Measurements from ENCODE around the gene TCP11.
A peak's percentile ranks its signal among the peaks of the same experiment; 100 is the strongest.

The TCP11 gene

DNA sequence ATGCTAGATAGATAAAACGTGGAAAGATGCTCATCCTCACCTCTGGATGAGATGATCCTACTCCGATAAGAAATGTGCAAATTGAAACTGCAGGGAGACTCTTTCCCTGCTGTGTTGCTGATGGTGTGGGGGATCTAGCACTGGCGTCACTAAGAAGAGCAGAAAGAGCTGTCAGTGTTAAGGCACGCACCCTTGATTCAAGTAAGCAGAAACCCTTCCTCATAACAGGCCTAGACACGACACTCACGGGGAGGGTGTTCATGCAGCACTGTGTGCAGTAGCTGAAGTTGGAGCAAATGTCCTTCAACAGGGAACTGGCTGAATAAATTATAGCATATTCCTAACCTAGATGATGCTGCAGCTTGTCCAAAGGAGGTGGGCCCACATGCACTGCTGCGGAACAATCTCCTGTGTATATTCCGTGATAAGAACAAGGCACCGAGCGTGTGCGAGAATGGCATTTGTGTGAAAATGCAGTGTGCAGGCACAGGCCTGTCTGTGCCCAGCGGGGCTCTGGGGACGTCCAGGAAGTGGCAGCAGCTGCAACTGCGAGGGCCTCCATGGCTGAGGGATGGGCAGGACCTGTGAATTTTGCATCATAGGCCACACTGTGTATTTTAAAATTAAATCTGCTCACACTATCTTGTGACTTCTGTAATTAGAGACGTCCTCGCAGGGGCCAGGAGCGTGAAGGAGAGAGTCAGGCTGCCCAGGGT lies 64.0 kb downstream of the TCP11 start:
- H3K4me1 ChIP-seq (ENCODE audit: insufficient read depth, low read length), result peaks cover 2% of the 10 kb centered on the region; the same call in 1 of the 2 replicates
- no peaks in the 10 kb centered on the region for H3K9me3 ChIP-seq (ENCODE audit: insufficient read depth, low read depth, low read length)
- no peak overlapping the region for H3K4me3 ChIP-seq (ENCODE audit: low read length)
- H3K36me3 ChIP-seq (ENCODE audit: insufficient read depth, low read depth, low read length), result peaks cover 18% of the 10 kb centered on the region
- no peak overlapping the region for H3K9ac ChIP-seq (ENCODE audit: low read depth, low read length)
- H3K27ac ChIP-seq (ENCODE audit: low read length), result no peak overlapping the region
- H3K27me3 ChIP-seq (ENCODE audit: insufficient read depth, low read length), result no peaks in the 10 kb centered on the region

GRCh38 chr6:35073766-35074471 lies 67.2 kb downstream of the TCP11 start:
- Histone ChIP-seq H3K4me3 (ENCODE audit: low read length) (no peak overlapping the region), H3K36me3 (ENCODE audit: insufficient read depth, low read depth, low read length) (no peaks in the 10 kb centered on the region), H3K4me1 (ENCODE audit: insufficient read depth, low read length) (peaks cover 10% of the 10 kb centered on the region; the same call in 1 of the 2 replicates), H3K27me3 (ENCODE audit: insufficient read depth, low read length) (no peaks in the 10 kb centered on the region), H3K9ac (ENCODE audit: low read depth, low read length) (no peak overlapping the region), H3K9me3 (ENCODE audit: insufficient read depth, low read depth, low read length) (no peaks in the 10 kb centered on the region), H3K27ac (ENCODE audit: low read length) (no peak overlapping the region)

- Histone ChIP-seq H3K9me3 (ENCODE audit: insufficient read depth, low read depth, low read length) (no peaks in the 10 kb centered on the region), H3K36me3 (ENCODE audit: insufficient read depth, low read depth, low read length) (no peaks in the 10 kb centered on the region), H3K27ac (ENCODE audit: low read length) (no peak overlapping the region), H3K9ac (ENCODE audit: low read depth, low read length) (no peak overlapping the region), H3K27me3 (ENCODE audit: insufficient read depth, low read length) (no peaks in the 10 kb centered on the region), H3K4me1 (ENCODE audit: insufficient read depth, low read length) (peaks cover 15% of the 10 kb centered on the region; the same call in 1 of the 2 replicates), H3K4me3 (ENCODE audit: low read length) (no peak overlapping the region)
These were observed 67.9 kb downstream of the TCP11 start for GRCh38 chr6:35073211-35073610.

GRCh38 chr6:35072698-35073055 lies 68.5 kb downstream of the TCP11 start:
- Histone ChIP-seq H3K9ac (ENCODE audit: low read depth, low read length) (no peak overlapping the region), H3K4me3 (ENCODE audit: low read length) (no peak overlapping the region), H3K27ac (ENCODE audit: low read length) (no peak overlapping the region)

DNA sequence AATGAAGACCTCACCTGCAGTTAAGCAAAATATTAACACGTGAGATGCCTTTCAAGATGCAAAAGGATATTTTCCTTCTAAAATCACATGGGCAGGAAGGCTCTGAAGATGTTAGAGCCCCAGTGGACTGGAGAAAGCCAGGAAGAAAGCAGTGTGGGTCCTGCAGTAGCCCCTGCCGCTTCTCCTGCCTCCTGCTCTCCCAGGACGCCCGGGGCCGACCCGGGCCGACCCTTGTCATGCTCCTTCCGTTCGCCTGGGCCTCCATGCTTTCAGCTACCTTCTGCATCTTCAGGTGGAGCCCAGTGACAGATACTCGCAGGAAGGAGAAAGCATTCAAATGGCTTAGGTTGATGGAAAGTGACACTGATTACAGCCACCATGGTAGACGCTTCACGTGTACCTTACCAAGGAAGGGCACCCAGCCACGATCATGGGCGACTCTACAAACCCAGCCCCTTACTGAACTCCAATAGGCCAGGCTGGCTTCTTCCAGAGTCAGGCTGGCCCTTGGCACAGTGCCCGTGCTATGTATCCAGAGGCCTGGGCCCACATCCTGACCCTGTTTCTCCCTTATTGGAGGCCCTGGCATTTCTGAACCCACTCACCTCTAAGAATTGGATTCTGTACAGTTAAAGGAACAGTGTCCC lies 69.0 kb downstream of the TCP11 start:
- H3K27me3 ChIP-seq (ENCODE audit: insufficient read depth, low read length), result no peaks in the 10 kb centered on the region
- no peaks in the 10 kb centered on the region for H3K36me3 ChIP-seq (ENCODE audit: insufficient read depth, low read depth, low read length)
- H3K4me1 ChIP-seq (ENCODE audit: insufficient read depth, low read length), result peaks cover 15% of the 10 kb centered on the region; the same call in 1 of the 2 replicates
- H3K4me3 ChIP-seq (ENCODE audit: low read length), result no peak overlapping the region
- H3K9ac ChIP-seq (ENCODE audit: low read depth, low read length), result no peak overlapping the region; the same call in 1 of the 2 replicates
- peak overlapping the region; percentile 31 for H3K27ac ChIP-seq (ENCODE audit: low read length)
- no peaks in the 10 kb centered on the region for H3K9me3 ChIP-seq (ENCODE audit: insufficient read depth, low read depth, low read length)

More at GRCh38 chr6:35072698-35073055, 68.5 kb downstream of the TCP11 start:
- Histone ChIP-seq H3K9me3 (ENCODE audit: insufficient read depth, low read depth, low read length) (no peaks in the 10 kb centered on the region), H3K36me3 (ENCODE audit: insufficient read depth, low read depth, low read length) (no peaks in the 10 kb centered on the region), H3K4me1 (ENCODE audit: insufficient read depth, low read length) (peaks cover 15% of the 10 kb centered on the region; the same call in 1 of the 2 replicates), H3K27me3 (ENCODE audit: insufficient read depth, low read length) (no peaks in the 10 kb centered on the region)

GRCh38 chr6:35071347-35071994 lies 69.7 kb downstream of the TCP11 start:
- Histone ChIP-seq H3K9me3 (ENCODE audit: insufficient read depth, low read depth, low read length) (no peaks in the 10 kb centered on the region), H3K4me3 (ENCODE audit: low read length) (no peak overlapping the region), H3K4me1 (ENCODE audit: insufficient read depth, low read length) (peaks cover 15% of the 10 kb centered on the region; the same call in 1 of the 2 replicates), H3K36me3 (ENCODE audit: insufficient read depth, low read depth, low read length) (no peaks in the 10 kb centered on the region), H3K9ac (ENCODE audit: low read depth, low read length) (no peak overlapping the region; the same call in 1 of the 2 replicates), H3K27ac (ENCODE audit: low read length) (peak overlapping the region; percentile 31), H3K27me3 (ENCODE audit: insufficient read depth, low read length) (no peaks in the 10 kb centered on the region)

GRCh38 chr6:35070111-35070510 lies 71.0 kb downstream of the TCP11 start:
- no peaks in the 10 kb centered on the region for H3K27me3 ChIP-seq (ENCODE audit: insufficient read depth, low read length)
- H3K9me3 ChIP-seq (ENCODE audit: insufficient read depth, low read depth, low read length), result no peaks in the 10 kb centered on the region
- H3K36me3 ChIP-seq (ENCODE audit: insufficient read depth, low read depth, low read length), result no peaks in the 10 kb centered on the region; the same call in 1 of the 2 replicates
- no peak overlapping the region for H3K27ac ChIP-seq (ENCODE audit: low read length)
- no peak overlapping the region for H3K9ac ChIP-seq (ENCODE audit: low read depth, low read length)
- peaks cover 15% of the 10 kb centered on the region; the same call in 1 of the 2 replicates for H3K4me1 ChIP-seq (ENCODE audit: insufficient read depth, low read length)
- H3K4me3 ChIP-seq (ENCODE audit: low read length), result no peak overlapping the region

GRCh38 chr6:35069262-35069661 lies 71.9 kb downstream of the TCP11 start:
- Histone ChIP-seq H3K4me1 (ENCODE audit: insufficient read depth, low read length) (peaks cover 15% of the 10 kb centered on the region; the same call in 1 of the 2 replicates), H3K9ac (ENCODE audit: low read depth, low read length) (no peak overlapping the region), H3K36me3 (ENCODE audit: insufficient read depth, low read depth, low read length) (no peaks in the 10 kb centered on the region; the same call in 1 of the 2 replicates), H3K27me3 (ENCODE audit: insufficient read depth, low read length) (no peaks in the 10 kb centered on the region), H3K4me3 (ENCODE audit: low read length) (no peak overlapping the region), H3K27ac (ENCODE audit: low read length) (no peak overlapping the region), H3K9me3 (ENCODE audit: insufficient read depth, low read depth, low read length) (no peaks in the 10 kb centered on the region)

- Histone ChIP-seq H3K36me3 (ENCODE audit: insufficient read depth, low read depth, low read length) (no peaks in the 10 kb centered on the region; the same call in 1 of the 2 replicates), H3K9ac (ENCODE audit: low read depth, low read length) (no peak overlapping the region), H3K4me3 (ENCODE audit: low read length) (no peak overlapping the region), H3K9me3 (ENCODE audit: insufficient read depth, low read depth, low read length) (no peaks in the 10 kb centered on the region), H3K27ac (ENCODE audit: low read length) (no peak overlapping the region), H3K4me1 (ENCODE audit: insufficient read depth, low read length) (peaks cover 15% of the 10 kb centered on the region; the same call in 1 of the 2 replicates), H3K27me3 (ENCODE audit: insufficient read depth, low read length) (no peaks in the 10 kb centered on the region)
These were observed 72.5 kb downstream of the TCP11 start for GRCh38 chr6:35068644-35069043.

GRCh38 chr6:35068206-35068605 lies 72.9 kb downstream of the TCP11 start:
- H3K9ac ChIP-seq (ENCODE audit: low read depth, low read length), result no peak overlapping the region
- no peaks in the 10 kb centered on the region; the same call in 1 of the 2 replicates for H3K36me3 ChIP-seq (ENCODE audit: insufficient read depth, low read depth, low read length)
- H3K27ac ChIP-seq (ENCODE audit: low read length), result no peak overlapping the region
- H3K4me3 ChIP-seq (ENCODE audit: low read length), result no peak overlapping the region
- H3K27me3 ChIP-seq (ENCODE audit: insufficient read depth, low read length), result no peaks in the 10 kb centered on the region
- H3K4me1 ChIP-seq (ENCODE audit: insufficient read depth, low read length), result peaks cover 15% of the 10 kb centered on the region; the same call in 1 of the 2 replicates
- H3K9me3 ChIP-seq (ENCODE audit: insufficient read depth, low read depth, low read length), result no peaks in the 10 kb centered on the region

All from iPS-20b (cell line).